OCI-LY7 (cell line): Measurements from ENCODE around the gene FAM72B.
"Not testable (repeated sequence)": the region's sequence is repeated elsewhere in the genome, so short reads cannot be mapped to it uniquely, and the experiment has no call there.

Experiments used
- EZH2phosphoT487 ChIP-seq: fragments of 200-600 bp; sonication (generic); IDR thresholded peaks from 2 replicates; pipeline ENCODE4 v1.6.1; 2018; ENCODE audit warnings: low read depth, borderline replicate concordance, mild to moderate bottlenecking, mixed run types, antibody characterized with exemption, low read length, moderate library complexity, mixed read lengths
- TF ChIP-seq, protein P1 (sequence below): fragments of 200-600 bp; sonication (generic); conservative IDR thresholded peaks from 2 replicates; pipeline ENCODE4 v1.5.1; 2014; ENCODE audit warnings: mild to moderate bottlenecking, antibody characterized with exemption, low read length, moderate library complexity, mixed read lengths

DNA sequence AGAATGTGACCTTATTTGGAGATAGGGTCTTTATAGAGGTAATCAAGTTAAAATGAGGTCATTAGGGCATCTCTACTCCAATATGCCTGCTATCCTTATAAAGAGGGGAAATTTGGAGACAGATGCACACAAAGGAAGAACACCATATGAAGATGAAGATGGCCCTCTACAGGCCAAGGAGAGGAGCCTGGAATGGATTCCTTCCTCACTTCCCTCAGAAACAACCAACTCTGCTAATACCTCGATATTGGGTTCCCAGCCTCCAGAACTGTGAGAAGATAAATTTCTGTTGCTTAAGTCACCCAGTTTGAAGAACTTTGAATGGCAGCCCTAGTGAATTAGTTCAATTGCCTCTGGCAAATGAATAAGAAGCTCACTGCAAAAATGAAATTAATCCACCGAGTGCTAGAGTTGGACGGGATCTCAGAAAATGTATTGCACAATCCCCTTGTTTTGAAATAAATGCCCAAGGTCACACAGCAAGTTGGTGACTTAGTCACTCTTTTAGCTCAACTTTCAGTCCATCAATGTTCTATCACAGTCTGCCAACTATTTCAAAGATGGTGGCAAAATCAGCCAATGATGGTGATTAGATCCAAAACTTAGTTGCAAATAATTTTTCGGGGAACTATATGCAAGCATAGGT is 27.1 kb downstream of the FAM72B start:
- TF ChIP-seq EZH2phosphoT487, result not testable (repeated sequence)
- TF ChIP-seq, protein P1, sequence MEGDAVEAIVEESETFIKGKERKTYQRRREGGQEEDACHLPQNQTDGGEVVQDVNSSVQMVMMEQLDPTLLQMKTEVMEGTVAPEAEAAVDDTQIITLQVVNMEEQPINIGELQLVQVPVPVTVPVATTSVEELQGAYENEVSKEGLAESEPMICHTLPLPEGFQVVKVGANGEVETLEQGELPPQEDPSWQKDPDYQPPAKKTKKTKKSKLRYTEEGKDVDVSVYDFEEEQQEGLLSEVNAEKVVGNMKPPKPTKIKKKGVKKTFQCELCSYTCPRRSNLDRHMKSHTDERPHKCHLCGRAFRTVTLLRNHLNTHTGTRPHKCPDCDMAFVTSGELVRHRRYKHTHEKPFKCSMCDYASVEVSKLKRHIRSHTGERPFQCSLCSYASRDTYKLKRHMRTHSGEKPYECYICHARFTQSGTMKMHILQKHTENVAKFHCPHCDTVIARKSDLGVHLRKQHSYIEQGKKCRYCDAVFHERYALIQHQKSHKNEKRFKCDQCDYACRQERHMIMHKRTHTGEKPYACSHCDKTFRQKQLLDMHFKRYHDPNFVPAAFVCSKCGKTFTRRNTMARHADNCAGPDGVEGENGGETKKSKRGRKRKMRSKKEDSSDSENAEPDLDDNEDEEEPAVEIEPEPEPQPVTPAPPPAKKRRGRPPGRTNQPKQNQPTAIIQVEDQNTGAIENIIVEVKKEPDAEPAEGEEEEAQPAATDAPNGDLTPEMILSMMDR, result not testable (repeated sequence)
